Body of pancreas (tissue), 4 donors: ENCODE measurements around the gene YWHAG. TPM values are rescaled to one million over a fixed set of nuclear protein-coding genes. Genes with fewer than 3 reads are reported as not detected.

ENCODE experiments used
- ATAC-seq: fragments of 150-250 bp; one replicate; pipeline ENCODE4 v1.9.1; 2016
- DNase-seq, 4 donors: peaks; one replicate each; pipeline ENCODE4 v3.0.0-alpha.2; 2019
- H3K27ac ChIP-seq, 4 donors: fragments of 200-600 bp; sonication (generic); 1 replicate in 3 of 4; 2 replicates in 1 of 4; pipeline versions ENCODE4 v1.5.1 to v1.6.1; 2016 to 2019; ENCODE audit warnings: mild to moderate bottlenecking in 1 of 4, mixed read lengths in 1 of 4, moderate library complexity in 1 of 4
- H3K27me3 ChIP-seq, 2 donors: fragments of 200-600 bp; sonication (generic); one replicate each; pipeline ENCODE4 v1.6.0; 2016; ENCODE audit warnings: mild to moderate bottlenecking in 1 of 2
- H3K36me3 ChIP-seq, 2 donors: fragments of 200-600 bp; sonication (generic); replicated peaks in 1 of 2; 2 replicates each; pipeline ENCODE4 v1.5.1; 2016; ENCODE audit warnings: low read depth in 2 of 2; ENCODE audit not compliant: insufficient read depth in 1 of 2
- H3K4me1 ChIP-seq: fragments of 200-600 bp; sonication (generic); one replicate; pipeline ENCODE4 v1.6.0; 2016
- H3K4me3 ChIP-seq, 2 donors: fragments of 200-600 bp; sonication (generic); 1 replicate in 1 of 2; 2 replicates in 1 of 2; pipeline ENCODE4 v1.5.1; 2016 to 2019
- H3K9me3 ChIP-seq, 3 donors: fragments of 200-600 bp; sonication (generic); 1 replicate in 2 of 3; 2 replicates in 1 of 3; pipeline ENCODE4 v1.5.1; 2016
- POLR2A ChIP-seq, 3 donors: fragments of 450-650 bp; IDR thresholded peaks; one replicate each; pipeline ENCODE4 v1.6.1; 2016; ENCODE audit warnings: antibody characterized with exemption in 3 of 3, mild to moderate bottlenecking in 2 of 3
- WGBS, 2 donors: methylation state at CpG; one replicate each; pipeline ENCODE4 v1.1.5; 2017; 5-methylcytosine and 5-hydroxymethylcytosine counted together
- intact Hi-C: fragments of 100-400 bp; cut with DNase I; formaldehyde crosslinking; loops from one replicate; pipeline ENCODE4 v1.15.1; 2023
- total RNA-seq, 2 donors: library from RNA; depleted of rRNA; stranded (reverse); fragments of >200 nt; gene quantifications; one replicate each; pipeline ENCODE4 v1.1.0, GENCODE V29; 2016
- TF ChIP-seq, protein P1 (sequence below), 7 experiments: fragments of 450-650 bp in 4 of 7; fragments of 200-600 bp in 3 of 7; sonication (generic) in 3 of 7; IDR thresholded peaks; one replicate each; pipeline ENCODE4 v1.5.1; 2016 to 2019; ENCODE audit warnings: antibody characterized with exemption in 7 of 7

Gene YWHAG
- total RNA-seq, 2 donors from 2014 or later = 24.1 to 60.0 TPM

DNA sequence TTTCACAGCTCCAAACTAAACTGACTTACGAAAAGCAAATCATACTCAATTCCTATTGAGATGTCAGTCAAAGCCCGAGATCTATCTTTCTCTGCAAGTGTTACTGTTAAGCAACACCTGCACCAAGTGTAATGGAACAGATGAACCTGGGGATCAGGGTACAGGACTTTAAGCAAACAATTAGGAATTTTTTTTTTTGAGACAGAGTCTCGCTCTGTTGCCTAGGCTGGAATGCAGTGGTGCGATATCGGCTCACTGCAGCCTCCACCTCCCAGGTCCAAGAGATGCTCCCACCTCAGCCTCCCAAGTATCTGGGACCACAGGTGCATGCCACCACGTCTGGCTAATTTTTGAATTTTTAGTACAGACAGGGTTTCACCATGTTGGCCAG lies 14.9 kb downstream of the YWHAG start:
- peaks cover 13% of the 10 kb centered on the region for H3K4me1 ChIP-seq
- intact Hi-C loops = no loop called here

DNA sequence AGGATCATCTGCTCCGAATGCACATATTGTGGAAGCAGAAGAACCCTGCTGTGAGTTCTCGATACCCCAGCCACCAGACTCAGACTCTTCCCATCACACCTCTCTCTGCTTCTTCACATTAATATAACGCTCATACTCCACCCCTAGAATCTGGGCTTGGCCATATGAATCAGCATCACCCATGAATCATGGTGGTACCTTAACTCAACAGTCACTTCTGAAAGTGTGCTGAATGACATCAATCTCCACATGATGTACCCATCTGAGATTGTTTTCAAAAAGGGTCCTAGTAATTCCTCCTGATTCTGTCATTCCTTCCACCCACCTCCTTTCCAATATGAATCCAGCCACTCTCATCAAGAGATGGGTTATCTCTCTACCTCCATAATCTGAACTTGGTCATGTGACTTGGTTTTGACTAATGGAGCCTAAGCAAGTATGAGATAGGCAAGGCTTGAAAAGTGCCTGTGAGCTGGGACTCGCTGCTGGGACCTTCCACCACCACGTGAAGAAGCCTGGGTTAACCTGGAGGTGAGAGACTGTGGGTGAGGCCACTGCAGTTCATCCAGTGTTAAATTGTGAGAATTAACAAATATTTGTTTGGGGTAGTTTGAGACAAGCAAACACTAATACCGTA lies 15.4 kb downstream of the YWHAG start:
- ATAC-seq (no peak), DNase-seq (no peak)
- peaks cover 0 to 11% of the 10 kb centered on the region in 2 donors for H3K36me3 ChIP-seq
- no peak for TF ChIP-seq POLR2A (IDR thresholded peaks at IDR 0.05)
- TF ChIP-seq, protein P1, sequence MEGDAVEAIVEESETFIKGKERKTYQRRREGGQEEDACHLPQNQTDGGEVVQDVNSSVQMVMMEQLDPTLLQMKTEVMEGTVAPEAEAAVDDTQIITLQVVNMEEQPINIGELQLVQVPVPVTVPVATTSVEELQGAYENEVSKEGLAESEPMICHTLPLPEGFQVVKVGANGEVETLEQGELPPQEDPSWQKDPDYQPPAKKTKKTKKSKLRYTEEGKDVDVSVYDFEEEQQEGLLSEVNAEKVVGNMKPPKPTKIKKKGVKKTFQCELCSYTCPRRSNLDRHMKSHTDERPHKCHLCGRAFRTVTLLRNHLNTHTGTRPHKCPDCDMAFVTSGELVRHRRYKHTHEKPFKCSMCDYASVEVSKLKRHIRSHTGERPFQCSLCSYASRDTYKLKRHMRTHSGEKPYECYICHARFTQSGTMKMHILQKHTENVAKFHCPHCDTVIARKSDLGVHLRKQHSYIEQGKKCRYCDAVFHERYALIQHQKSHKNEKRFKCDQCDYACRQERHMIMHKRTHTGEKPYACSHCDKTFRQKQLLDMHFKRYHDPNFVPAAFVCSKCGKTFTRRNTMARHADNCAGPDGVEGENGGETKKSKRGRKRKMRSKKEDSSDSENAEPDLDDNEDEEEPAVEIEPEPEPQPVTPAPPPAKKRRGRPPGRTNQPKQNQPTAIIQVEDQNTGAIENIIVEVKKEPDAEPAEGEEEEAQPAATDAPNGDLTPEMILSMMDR (IDR thresholded peaks at IDR 0.05) = no peak
- 79 to 91% methylated on average over 6 of the region's 6 CpGs for WGBS, 2 donors
- no peaks in the 10 kb centered on the region for H3K27me3 ChIP-seq
- no peaks in the 10 kb centered on the region for H3K9me3 ChIP-seq
- no peak overlapping the region for H3K4me3 ChIP-seq
- H3K27ac ChIP-seq = no peak overlapping the region
- H3K4me1 ChIP-seq = peaks cover 18% of the 10 kb centered on the region
- intact Hi-C loops = no loop called here

More for the DNA sequence above, 14.9 kb downstream of the YWHAG start:
- no peak overlapping the region for H3K4me3 ChIP-seq
- DNase-seq (no peak), ATAC-seq (no peak)
- peaks cover 0 to 11% of the 10 kb centered on the region in 2 donors for H3K36me3 ChIP-seq
- no peaks in the 10 kb centered on the region for H3K9me3 ChIP-seq
- no peak overlapping the region for H3K27ac ChIP-seq
- 92 to 93% methylated on average over 6 of the region's 6 CpGs for WGBS, 2 donors
- TF ChIP-seq POLR2A (IDR thresholded peaks at IDR 0.05) = no peak
- TF ChIP-seq, protein P1 (IDR thresholded peaks at IDR 0.05) = no peak
- no peaks in the 10 kb centered on the region for H3K27me3 ChIP-seq

DNA sequence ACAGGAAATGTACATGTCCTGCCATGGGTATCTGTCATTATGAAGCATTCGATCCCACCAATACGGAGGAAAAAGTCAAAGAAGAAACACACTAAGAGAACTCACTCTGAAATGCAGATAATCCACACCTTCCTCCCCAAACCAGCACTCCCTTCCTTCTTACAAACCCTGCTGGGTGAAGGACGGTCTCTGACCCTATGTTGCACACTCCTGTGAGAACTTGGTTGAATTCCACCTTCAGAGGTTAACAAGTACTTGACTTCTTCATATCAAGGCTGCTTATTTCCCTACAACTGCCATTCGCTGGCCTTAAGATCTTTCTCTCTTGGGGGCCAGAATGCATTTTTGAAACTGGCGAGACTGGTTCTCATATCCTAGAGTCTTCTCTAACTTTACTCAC lies 16.6 kb downstream of the YWHAG start:
- no peak overlapping the region for H3K4me3 ChIP-seq
- H3K9me3 ChIP-seq = no peaks in the 10 kb centered on the region
- intact Hi-C loops = no loop called here
- no peak for DNase-seq
- WGBS, 2 donors = 82 to 86% methylated on average over 5 of the region's 5 CpGs
- H3K27ac ChIP-seq = no peak overlapping the region
- TF ChIP-seq, protein P1 (IDR thresholded peaks at IDR 0.05) = no peak
- TF ChIP-seq POLR2A (IDR thresholded peaks at IDR 0.05) = no peak
- no peaks in the 10 kb centered on the region for H3K27me3 ChIP-seq
- H3K36me3 ChIP-seq = peaks cover 0 to 10% of the 10 kb centered on the region in 2 donors
- peaks cover 30% of the 10 kb centered on the region for H3K4me1 ChIP-seq
- no peak for ATAC-seq

DNA sequence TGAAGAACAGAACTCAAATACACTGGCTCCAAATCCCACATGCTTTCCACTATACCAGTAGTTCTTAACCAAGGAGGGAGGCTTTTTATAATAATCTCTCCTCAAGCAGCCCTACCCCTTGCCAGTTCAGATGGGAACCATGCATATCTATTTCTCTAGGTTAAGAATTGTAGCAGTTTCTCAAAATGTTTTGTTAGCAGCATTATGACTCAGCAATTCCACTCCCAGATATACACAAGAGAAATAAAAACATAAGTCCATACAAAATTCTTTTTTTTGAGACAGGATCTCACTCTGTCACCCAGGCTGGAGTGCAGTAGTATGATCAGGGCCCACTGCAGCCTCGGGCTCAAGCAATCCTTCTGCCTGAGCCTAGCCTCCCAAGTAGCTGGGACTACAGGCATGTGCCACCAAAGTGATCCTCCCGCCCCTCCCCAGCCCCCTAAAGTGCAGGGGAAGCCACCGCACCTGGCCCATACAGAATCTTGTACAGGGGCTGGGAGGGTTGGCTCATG lies 18.1 kb downstream of the YWHAG start:
- peaks cover 0 to 3% of the 10 kb centered on the region in 2 donors for H3K36me3 ChIP-seq
- DNase-seq (no peak), ATAC-seq (no peak)
- 82 to 86% methylated on average over 3 of the region's 3 CpGs for WGBS, 2 donors
- peaks cover 38% of the 10 kb centered on the region for H3K4me1 ChIP-seq
- intact Hi-C loops = no loop called here
- H3K9me3 ChIP-seq = no peaks in the 10 kb centered on the region
- H3K4me3 ChIP-seq = no peak overlapping the region
- no peak overlapping the region for H3K27ac ChIP-seq
- H3K27me3 ChIP-seq = no peaks in the 10 kb centered on the region
- TF ChIP-seq, protein P1 (IDR thresholded peaks at IDR 0.05) = no peak
- TF ChIP-seq POLR2A (IDR thresholded peaks at IDR 0.05) = no peak
